NCI-H2029 treated with DMSO at 0.1 percent for 48 hours (cell line): Measurements from ENCODE around the gene FHDC1.

Experiments
- DNase-seq: peaks from one replicate; lab custom pipeline; 2025; lab: John Stamatoyannopoulos, UW

Gene FHDC1

GRCh38 chr4:153005899-153006381 lies 69.8 kb downstream of the FHDC1 start:
- DNase-seq, result no peak

DNA sequence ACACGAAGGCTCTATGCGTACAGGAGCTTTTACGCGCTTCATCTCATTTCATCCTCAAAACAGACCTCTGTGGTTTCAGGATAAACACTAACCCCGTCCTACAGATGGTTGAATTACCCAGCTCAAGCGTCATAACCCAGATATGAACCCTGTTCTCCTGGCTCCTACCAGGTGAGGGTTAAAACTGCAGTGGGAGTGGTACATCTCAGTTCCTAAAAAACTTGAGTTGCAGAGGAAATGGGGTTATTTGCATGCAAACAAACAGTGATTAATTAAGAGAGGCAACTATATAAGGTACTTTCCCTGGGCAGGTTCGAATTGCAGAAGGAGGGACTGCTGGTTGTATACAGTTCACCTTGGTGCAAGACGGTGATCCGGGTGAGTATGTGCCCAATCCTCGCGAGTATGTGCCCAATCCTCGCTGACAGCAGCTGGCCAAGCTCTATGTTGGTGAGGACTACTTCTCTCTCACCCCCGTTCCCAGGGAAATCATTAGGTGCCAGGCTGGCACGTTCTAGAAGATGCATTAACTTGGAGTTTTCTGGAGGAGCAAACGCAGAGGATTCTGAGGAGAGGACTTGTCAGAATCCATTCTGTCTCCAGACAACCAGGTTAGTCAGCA lies 72.6 kb downstream of the FHDC1 start:
- no peak for DNase-seq

GRCh38 chr4:153010146-153010545 lies 74.0 kb downstream of the FHDC1 start:
- no peak for DNase-seq

- DNase-seq, result no peak
Observed at GRCh38 chr4:153013202-153013977, 77.3 kb downstream of the FHDC1 start.

- no peak for DNase-seq
Observed at GRCh38 chr4:153014460-153014859, 78.3 kb downstream of the FHDC1 start.

GRCh38 chr4:153016592-153016991 lies 80.5 kb downstream of the FHDC1 start:
- no peak for DNase-seq

DNA sequence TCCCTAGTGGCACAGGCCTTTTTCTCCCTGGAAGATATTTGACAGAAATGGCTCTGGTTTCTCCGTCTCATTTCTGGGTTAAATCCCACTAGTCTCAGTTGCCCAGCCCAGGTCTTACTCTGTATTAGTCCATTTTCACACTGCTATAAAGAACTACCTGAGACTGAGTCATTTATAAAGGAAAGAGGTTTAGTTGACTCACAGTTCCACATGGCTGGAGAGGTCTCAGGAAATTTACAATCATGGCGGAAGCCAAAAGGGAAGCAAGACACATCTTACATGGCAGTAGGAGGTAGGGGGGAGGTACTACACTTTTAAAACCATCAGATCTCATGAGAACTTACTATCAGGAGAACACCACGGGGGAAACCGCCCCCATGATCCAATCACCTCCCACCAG lies 81.9 kb downstream of the FHDC1 start:
- no peak for DNase-seq

DNA sequence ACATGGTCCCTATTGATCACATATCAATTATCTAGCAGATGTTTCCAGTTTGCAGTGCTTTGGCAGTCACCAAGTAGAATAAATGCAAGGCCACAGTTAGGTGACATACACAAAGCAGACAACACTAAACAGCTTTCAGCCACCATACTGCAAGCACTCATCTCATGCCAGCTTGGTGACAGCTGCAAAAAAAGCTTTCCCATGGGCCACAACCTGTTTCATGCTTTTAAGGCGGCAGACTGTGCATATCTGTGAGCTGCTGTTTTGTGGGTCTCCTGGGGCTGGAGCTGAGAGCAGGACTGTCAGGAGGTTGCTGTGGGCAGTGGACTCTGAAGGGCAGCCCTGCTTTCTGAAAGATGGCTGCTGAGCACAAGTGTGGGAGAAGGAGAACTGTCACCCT lies 82.6 kb downstream of the FHDC1 start:
- no peak for DNase-seq

GRCh38 chr4:153019906-153020305 lies 83.8 kb downstream of the FHDC1 start:
- DNase-seq, result no peak

DNA sequence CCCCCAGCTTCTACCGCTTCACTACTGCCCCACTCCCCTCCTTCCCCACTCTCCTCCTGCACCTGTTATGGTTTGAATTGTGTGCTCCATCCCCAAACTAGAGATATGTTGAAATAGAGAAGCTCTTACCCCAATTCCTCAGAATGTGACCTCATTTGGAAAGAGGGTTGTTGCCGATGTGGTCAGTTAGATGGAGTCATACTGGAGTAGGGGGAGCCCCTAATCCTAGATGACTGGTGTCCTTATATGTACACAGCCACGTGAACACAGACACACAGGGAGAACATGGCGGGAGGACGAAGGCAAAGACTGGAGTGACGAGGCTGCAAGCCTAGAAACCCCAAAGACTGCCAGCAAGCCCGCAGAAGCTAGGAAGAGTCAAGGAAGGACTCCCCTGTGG lies 84.3 kb downstream of the FHDC1 start:
- DNase-seq, result no peak

DNA sequence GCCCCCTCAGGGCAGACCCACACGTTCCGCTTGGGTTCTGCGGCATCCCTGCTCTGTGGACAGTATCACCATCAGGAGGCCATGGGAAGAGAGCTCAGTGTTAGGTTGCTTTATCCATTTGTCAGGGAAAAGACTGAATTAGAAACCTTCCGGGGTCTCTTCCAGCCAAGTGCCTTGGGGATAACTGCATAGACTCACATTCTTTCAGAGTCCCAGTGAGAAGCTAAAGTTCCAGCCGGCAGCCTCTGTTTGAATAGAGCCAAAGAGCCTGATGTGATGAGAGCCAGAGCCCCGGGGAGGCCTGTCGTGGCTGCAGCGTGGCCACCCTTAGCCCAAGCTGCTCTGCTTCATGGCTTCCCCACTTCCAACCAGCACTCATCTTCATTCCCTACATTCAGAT lies 85.2 kb downstream of the FHDC1 start:
- DNase-seq, result no peak

DNA sequence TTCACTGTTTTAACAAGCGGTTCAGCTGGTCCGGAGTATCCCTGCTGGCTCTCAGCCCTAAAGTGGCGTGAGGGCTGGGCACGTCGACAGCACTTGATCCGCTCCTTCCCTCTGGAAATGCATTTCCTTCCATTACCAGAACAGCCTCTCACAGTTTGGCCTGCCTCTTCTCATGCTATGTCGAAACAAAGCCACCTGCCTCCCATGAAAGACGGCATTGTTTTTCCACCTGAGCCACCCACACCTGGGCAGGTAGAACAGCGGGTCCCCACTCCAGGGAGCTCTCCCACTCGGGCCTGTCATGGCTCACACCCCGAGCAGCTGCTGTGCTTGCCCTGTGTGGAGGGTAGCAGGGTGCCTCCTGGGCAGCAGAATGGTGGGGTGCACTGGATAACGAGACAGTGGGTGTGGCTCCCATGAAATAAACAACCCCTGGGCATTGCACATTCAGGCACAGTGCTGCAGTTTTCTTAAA lies 86.2 kb downstream of the FHDC1 start:
- peak; percentile 66 for DNase-seq

- DNase-seq, result no peak
Observed at GRCh38 chr4:153023139-153023538, 87.0 kb downstream of the FHDC1 start.

DNA sequence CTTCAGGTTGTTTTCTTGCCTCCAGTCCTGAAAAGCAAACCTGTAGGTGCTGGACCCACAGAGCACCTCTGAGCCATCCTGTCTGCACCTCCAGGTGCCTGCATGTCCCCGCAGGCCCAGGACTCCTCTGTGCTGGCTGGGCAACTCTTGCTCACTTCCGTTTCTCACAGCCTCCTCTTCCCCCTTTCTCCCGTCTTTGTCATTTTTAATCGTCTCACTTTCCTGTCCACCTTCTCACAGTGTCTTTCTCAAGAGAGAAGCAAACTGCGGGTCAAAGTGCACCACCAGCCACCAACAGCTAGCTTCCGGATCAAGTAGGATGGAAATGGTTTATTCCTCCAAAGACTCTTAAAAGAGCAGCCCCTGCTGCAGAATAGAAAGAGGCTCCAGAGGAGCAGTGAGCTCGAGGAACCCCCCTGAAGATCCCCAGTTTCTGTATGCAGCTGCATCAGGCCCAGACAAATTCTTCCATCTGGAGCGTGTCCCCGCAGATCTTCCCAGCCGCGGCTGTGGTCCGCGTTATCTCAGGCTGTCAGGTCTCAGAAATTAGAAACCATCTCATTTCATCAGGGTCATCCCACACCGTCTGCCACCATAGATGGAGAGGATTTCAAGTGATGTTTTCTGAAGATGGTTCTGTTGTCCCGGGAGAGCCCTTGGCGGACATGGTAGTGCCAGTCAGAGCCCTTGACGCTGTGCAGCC lies 87.7 kb downstream of the FHDC1 start:
- peak; percentile 76 for DNase-seq

GRCh38 chr4:153024466-153024865 lies 88.3 kb downstream of the FHDC1 start:
- DNase-seq, result no peak

DNA sequence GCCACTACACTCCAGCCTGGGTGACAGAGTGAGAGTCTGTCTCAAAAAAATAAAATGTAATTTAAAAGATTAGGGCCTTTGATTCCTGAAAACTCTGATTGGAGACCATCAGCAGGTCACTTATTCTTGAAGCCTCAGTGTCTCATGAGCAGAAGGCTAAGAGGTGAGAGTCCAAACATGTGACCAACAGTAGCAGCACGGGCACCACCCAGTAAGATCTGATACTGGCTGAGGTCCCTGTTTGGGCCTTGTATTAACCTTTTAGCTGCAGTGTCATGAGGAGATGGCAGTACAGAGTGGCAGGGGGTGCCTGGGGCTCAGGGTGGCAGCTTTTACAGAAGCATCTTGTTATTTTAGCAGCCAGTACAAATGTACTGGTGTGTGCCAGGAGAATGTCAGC lies 89.3 kb downstream of the FHDC1 start:
- peak; percentile 44 for DNase-seq

GRCh38 chr4:153026591-153027346 lies 90.6 kb downstream of the FHDC1 start:
- DNase-seq, result no peak

GRCh38 chr4:153027866-153028265 lies 91.7 kb downstream of the FHDC1 start:
- no peak for DNase-seq

DNA sequence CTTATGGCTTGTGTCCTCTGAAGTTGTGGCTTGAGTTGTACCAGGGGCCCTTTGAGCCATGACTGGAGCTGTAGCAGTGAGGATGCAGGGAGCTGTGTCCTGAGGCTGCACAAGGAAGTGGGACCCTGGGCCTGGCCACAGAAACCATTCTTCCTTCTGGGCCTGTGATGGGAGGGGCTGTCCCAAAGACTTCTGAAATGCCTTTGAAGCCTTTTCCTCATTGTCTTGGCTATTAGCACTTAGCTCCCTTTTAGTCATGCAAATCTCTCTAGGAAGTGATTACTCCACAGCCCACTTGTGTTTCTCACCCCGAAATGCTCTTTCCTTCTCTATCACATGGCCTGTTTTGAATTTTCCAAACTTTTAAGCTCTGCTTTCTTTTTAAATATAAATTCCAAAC lies 92.4 kb downstream of the FHDC1 start:
- DNase-seq, result no peak
